ENCODE data around the gene XRCC4. TPM values are rescaled to one million over a fixed set of nuclear protein-coding genes. Genes with fewer than 3 reads are reported as not detected.

The XRCC4 gene
- total and polyA plus RNA-seq, 7 donors = 1.6 to 7.9 (median 3.2) TPM

Other genes with a start within 250 kb of the XRCC4 start
- 10 to 100 TPM; 24.8 to 34.9 (median 31.0) TPM for gene TMEM167A, start 153 bp upstream of the XRCC4 start, total RNA-seq
- 10 to 100 TPM; 17.7 to 60.8 (median 40.5) TPM for gene TMEM167A, start 153 bp upstream of the XRCC4 start, polyA plus RNA-seq

Data from psoas muscle (tissue), 7 donors.